ENCODE measurements around the gene FAM168B. TPM values are rescaled to one million over a fixed set of nuclear protein-coding genes. Genes with fewer than 3 reads are reported as not detected.

The FAM168B gene
- total RNA-seq, 4 donors from 2014 or later = 147 to 172 (median 157) TPM

DNA sequence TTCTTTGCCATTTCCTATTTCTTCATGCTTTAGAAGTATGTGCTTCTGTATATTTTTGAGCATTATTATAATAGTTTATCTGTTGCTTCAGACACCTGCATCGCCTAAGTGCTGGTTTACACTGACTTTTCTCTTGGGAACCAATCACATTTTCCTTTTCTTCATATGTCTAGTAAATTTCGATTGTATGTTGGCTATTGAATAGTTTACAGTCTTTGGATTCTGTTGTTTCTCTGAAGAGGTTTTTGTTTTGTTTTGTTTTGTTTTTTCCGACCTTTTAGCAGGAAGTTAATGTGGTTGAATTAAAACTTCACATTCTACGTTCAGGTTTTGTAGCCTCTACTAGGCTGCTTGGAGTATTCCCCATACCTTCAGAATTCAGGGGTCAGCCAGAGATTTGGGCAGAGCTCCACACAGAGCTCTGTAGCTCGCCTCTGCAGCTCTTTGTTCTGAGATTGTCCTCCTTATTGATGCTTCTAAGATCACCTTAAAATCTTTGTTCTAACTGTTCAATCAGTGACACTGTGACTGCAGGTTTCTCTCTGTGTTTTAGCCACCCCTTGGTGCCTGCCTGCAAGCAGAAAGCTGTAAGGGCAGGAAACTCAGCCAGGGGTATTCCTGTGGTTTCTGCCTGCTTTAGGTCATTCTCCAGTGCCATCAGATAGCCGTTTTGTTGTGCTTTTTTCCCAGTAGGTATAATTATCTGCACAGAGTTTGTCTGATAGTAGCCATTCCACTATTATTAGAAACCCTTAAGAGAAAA, 83.4 kb downstream of the FAM168B start:
- ATAC-seq (no peak), DNase-seq (no peak)
- Histone ChIP-seq H3K27me3 (peaks cover 0 to 7% (median 4%) of the 10 kb centered on the region in 3 donors), H3K9me3 (no peaks in the 10 kb centered on the region), H3K4me1 (no peaks in the 10 kb centered on the region), H3K4me3 (no peak overlapping the region), H3K36me3 (no peaks in the 10 kb centered on the region), H3K27ac (no peak overlapping the region)
- no peak for TF ChIP-seq POLR2A (IDR thresholded peaks at IDR 0.05)
- TF ChIP-seq, protein P1, sequence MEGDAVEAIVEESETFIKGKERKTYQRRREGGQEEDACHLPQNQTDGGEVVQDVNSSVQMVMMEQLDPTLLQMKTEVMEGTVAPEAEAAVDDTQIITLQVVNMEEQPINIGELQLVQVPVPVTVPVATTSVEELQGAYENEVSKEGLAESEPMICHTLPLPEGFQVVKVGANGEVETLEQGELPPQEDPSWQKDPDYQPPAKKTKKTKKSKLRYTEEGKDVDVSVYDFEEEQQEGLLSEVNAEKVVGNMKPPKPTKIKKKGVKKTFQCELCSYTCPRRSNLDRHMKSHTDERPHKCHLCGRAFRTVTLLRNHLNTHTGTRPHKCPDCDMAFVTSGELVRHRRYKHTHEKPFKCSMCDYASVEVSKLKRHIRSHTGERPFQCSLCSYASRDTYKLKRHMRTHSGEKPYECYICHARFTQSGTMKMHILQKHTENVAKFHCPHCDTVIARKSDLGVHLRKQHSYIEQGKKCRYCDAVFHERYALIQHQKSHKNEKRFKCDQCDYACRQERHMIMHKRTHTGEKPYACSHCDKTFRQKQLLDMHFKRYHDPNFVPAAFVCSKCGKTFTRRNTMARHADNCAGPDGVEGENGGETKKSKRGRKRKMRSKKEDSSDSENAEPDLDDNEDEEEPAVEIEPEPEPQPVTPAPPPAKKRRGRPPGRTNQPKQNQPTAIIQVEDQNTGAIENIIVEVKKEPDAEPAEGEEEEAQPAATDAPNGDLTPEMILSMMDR (IDR thresholded peaks at IDR 0.05 in 4 of 5, conservative IDR thresholded peaks at IDR 0.05 in 1 of 5) = no peak
- in situ Hi-C loops (cut with MboI; ENCODE audit: low sequenced_read_pairs in 4 of 4) (no loop called here), intact Hi-C loops (cut with DNase I; ENCODE audit: low total_unique reads) (no loop called here)

DNA sequence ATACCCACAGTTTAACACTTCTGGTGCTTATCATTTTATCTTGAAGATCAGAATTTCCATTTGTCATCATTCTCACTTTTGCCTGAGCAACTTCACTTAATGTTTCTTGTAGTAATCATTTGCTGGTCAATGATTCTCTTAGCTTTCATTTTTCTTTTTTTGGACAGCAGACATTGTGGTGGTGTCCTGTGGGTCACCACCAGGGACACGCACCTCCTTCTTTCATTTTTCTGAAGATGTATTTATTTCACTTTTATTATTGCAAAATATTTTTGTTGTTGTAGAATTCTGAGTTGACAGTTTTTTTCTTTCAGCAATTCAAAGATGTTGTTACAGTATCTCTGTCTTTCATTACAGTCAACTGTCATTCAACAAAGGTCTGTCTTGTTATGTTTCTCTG, 84.3 kb downstream of the FAM168B start:
- ATAC-seq = no peak
- Histone ChIP-seq H3K4me3 (no peak overlapping the region), H3K36me3 (no peaks in the 10 kb centered on the region), H3K27me3 (peaks cover 0 to 7% (median 4%) of the 10 kb centered on the region in 3 donors), H3K27ac (no peak overlapping the region), H3K4me1 (no peaks in the 10 kb centered on the region), H3K9me3 (no peaks in the 10 kb centered on the region)
- DNase-seq = no peak
- TF ChIP-seq POLR2A (IDR thresholded peaks at IDR 0.05) = no peak
- TF ChIP-seq, protein P1 (IDR thresholded peaks at IDR 0.05 in 4 of 5, conservative IDR thresholded peaks at IDR 0.05 in 1 of 5) = no peak
- intact Hi-C loops (cut with DNase I; ENCODE audit: low total_unique reads) = no loop called here
- in situ Hi-C loops (cut with MboI; ENCODE audit: low sequenced_read_pairs in 4 of 4) = no loop called here

DNA sequence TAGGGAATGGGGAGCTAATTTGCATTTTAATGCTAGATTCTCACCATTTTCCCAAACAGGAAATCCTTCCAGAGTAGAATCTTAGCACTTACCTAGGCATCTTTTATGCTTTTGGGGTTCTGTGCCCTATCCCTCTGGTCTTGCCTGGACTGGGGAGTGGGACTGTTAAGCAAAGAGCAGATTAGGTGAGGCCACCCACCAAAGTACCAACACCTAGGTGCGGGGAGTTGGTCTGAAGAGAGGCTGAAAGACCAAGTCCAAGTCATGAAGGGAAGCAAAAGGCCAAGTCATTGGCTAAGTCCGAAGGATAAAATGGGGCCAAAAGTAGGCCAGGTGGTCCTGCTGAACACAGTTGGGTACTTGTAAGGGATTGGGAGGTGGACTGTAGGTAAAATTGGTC, 86.7 kb downstream of the FAM168B start:
- DNase-seq (no peak), ATAC-seq (no peak)
- no peaks in the 10 kb centered on the region for H3K4me1 ChIP-seq
- TF ChIP-seq POLR2A (IDR thresholded peaks at IDR 0.05) = no peak
- TF ChIP-seq, protein P1 (IDR thresholded peaks at IDR 0.05 in 4 of 5, conservative IDR thresholded peaks at IDR 0.05 in 1 of 5) = no peak
- in situ Hi-C loops (cut with MboI; ENCODE audit: low sequenced_read_pairs in 4 of 4) (no loop called here), intact Hi-C loops (cut with DNase I; ENCODE audit: low total_unique reads) (no loop called here)
- no peak overlapping the region for H3K4me3 ChIP-seq
- H3K27me3 ChIP-seq = peaks cover 0 to 6% (median 4%) of the 10 kb centered on the region in 3 donors
- no peaks in the 10 kb centered on the region for H3K9me3 ChIP-seq
- H3K27ac ChIP-seq = no peak overlapping the region
- H3K36me3 ChIP-seq = no peaks in the 10 kb centered on the region

DNA sequence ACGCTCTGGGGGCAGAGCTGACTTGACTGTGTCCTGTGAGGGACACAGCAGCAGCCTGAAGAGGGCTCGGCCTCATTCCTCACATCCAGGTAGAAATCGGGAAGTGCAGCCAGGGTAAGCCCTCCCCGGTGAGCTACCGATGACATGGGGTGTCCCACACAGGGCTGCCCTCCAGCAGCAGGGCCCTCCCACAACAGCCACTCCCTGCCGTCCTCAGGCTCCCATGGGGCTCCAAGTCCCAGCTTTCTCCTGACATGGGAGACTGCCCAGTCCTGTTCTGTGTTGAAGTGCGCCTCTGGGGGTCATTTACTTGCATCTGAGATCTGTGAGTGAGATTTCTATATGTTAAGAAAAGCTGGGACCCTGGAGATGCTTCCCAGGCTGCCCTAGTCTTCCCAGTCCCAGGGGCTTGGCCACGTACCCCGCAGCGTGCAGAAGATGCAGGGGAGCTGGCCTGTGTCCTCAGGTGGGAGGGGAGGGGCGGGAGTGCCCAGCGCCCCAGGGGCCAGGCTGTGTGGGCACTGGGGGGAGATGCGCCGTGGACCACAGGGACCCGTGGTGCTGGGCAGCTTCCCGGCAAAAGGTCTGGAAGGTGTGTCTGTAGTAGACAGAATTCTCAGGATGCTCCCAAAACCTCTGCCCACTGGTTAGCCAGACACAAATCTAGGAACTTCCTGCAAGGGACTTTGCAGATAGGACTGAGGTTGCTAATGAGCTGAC, 87.9 kb downstream of the FAM168B start:
- in situ Hi-C loops (cut with MboI; ENCODE audit: low sequenced_read_pairs in 4 of 4) (no loop called here), intact Hi-C loops (cut with DNase I; ENCODE audit: low total_unique reads) (no loop called here)
- Histone ChIP-seq H3K9me3 (no peaks in the 10 kb centered on the region), H3K27ac (no peak overlapping the region), H3K4me1 (no peaks in the 10 kb centered on the region), H3K27me3 (peaks cover 0 to 4% (median 0%) of the 10 kb centered on the region in 3 donors), H3K36me3 (no peaks in the 10 kb centered on the region), H3K4me3 (no peak overlapping the region)
- TF ChIP-seq POLR2A (IDR thresholded peaks at IDR 0.05) = no peak
- TF ChIP-seq, protein P1 (IDR thresholded peaks at IDR 0.05 in 4 of 5, conservative IDR thresholded peaks at IDR 0.05 in 1 of 5) = no peak
- DNase-seq (no peak), ATAC-seq (no peak)

All from gastrocnemius medialis (tissue), 4 donors.